GM12874 (cell line): ENCODE measurements around the gene RC3H1.

ENCODE experiments used
- TF ChIP-seq, protein P1 (sequence below): IDR thresholded peaks from 2 replicates; pipeline ENCODE4 v1.5.1; 2011; ENCODE audit warnings: low read depth, mild to moderate bottlenecking, control low read depth, low read length, moderate library complexity; ENCODE audit not compliant: insufficient read depth

The RC3H1 gene, protein sequence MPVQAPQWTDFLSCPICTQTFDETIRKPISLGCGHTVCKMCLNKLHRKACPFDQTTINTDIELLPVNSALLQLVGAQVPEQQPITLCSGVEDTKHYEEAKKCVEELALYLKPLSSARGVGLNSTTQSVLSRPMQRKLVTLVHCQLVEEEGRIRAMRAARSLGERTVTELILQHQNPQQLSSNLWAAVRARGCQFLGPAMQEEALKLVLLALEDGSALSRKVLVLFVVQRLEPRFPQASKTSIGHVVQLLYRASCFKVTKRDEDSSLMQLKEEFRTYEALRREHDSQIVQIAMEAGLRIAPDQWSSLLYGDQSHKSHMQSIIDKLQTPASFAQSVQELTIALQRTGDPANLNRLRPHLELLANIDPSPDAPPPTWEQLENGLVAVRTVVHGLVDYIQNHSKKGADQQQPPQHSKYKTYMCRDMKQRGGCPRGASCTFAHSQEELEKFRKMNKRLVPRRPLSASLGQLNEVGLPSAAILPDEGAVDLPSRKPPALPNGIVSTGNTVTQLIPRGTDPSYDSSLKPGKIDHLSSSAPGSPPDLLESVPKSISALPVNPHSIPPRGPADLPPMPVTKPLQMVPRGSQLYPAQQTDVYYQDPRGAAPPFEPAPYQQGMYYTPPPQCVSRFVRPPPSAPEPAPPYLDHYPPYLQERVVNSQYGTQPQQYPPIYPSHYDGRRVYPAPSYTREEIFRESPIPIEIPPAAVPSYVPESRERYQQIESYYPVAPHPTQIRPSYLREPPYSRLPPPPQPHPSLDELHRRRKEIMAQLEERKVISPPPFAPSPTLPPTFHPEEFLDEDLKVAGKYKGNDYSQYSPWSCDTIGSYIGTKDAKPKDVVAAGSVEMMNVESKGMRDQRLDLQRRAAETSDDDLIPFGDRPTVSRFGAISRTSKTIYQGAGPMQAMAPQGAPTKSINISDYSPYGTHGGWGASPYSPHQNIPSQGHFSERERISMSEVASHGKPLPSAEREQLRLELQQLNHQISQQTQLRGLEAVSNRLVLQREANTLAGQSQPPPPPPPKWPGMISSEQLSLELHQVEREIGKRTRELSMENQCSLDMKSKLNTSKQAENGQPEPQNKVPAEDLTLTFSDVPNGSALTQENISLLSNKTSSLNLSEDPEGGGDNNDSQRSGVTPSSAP

DNA sequence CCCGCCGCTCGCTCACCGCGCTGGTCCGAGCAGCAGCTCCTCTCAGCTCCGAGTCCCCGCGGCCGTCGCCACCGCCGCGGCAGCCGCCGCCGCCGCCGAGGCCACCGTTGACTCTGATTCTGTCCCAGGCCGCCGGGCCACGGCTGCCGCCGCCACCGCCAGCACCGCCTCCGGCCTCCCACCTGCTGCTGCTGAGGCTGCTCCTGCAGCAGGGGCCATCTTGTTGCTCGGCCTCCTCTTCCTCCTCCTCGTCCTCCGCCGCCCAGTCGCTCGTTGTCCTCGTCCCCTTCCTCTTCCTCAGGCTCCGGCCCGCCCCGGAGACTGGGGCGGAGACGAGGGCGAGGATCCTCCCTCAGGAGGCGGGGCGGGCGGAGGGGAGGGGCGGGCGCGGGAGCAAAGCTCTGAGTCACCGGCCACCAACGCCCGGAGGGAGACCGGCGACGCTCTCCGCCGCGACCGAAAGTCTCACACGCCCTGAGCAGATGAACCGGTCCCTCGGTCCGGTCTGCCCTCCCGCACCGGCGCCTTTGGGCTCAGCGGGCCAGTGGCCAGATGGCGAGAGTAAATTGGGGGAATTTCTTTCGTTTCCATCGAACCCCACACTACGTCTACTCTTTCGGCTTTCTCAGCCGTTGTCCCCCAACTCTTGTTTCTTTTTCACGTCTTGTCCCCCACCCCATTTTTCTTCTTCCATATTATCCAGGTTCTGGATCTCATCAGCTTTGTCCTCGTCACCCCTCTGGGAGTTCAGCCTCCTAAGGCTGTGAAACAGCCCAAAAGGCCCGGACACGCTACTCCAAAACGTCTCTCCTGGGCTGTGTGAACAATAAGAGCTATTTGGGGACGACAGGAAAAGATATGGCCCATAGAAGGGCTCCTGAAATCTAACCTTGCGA is at the start of gene RC3H1:
TSS of gene RC3H1 (minus strand) at position 278 of the 896 bp plus-strand sequence. CDS start 29,372 bp downstream, outside the sequence.
- TF ChIP-seq, protein P1, sequence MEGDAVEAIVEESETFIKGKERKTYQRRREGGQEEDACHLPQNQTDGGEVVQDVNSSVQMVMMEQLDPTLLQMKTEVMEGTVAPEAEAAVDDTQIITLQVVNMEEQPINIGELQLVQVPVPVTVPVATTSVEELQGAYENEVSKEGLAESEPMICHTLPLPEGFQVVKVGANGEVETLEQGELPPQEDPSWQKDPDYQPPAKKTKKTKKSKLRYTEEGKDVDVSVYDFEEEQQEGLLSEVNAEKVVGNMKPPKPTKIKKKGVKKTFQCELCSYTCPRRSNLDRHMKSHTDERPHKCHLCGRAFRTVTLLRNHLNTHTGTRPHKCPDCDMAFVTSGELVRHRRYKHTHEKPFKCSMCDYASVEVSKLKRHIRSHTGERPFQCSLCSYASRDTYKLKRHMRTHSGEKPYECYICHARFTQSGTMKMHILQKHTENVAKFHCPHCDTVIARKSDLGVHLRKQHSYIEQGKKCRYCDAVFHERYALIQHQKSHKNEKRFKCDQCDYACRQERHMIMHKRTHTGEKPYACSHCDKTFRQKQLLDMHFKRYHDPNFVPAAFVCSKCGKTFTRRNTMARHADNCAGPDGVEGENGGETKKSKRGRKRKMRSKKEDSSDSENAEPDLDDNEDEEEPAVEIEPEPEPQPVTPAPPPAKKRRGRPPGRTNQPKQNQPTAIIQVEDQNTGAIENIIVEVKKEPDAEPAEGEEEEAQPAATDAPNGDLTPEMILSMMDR: no peak

DNA sequence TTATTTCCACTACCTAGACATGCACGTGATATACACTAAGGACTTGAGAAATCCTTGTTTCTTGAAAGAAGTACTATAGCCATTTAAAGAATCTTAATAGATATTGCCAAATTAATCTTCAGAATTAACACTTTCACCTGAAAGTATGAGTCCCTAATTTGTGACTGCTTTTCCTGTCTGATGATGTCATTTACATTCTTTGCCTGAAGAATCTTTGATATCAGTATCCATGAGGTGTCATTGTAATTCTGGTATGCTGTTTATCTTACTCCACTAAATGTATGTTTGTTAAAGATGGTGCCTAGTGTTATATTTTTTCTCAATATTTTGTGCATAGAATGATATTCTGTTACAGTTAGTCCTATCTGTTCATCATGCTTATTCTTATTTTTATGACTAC is 48.5 kb upstream of the RC3H1 start:
- TF ChIP-seq, protein P1: no peak

DNA sequence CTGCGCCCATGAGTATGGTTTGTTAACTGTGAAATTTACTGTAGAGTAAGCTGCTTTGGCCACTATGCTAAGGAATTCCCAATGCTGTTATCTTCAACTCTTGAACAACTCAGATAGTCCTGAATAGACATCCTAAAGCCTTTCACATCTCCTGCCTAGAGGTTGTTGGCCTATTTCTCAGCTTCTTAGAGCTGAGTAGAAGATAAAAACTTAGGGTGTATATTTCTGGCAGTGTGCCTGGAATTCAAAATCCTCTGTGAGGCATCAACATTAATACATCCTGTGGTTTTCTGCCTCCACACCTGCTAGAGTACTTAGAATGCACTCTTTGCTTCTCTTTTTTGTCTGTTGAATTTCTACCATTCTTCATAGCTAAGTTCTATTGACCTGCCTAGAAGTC is 45.8 kb upstream of the RC3H1 start:
- TF ChIP-seq, protein P1: no peak

DNA sequence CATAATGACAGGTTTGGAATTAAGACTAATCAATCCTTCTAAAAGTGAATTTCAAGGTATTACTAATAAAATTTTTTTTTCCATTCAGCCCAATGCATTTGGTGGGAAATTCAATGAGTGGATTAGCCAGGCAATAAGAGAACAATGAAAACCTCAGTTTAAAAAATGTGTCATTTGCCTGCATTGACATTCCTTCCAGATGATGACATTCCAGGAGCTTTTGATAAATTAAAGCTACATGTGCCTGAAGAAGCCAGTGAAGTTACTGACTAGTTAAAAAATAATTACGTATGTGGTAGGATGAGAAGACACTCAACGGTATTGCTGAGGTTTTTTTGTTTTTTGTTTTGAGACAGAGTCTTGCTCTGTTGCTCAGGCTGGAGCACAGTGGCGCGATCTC is 37.9 kb upstream of the RC3H1 start:
- TF ChIP-seq, protein P1: no peak

DNA sequence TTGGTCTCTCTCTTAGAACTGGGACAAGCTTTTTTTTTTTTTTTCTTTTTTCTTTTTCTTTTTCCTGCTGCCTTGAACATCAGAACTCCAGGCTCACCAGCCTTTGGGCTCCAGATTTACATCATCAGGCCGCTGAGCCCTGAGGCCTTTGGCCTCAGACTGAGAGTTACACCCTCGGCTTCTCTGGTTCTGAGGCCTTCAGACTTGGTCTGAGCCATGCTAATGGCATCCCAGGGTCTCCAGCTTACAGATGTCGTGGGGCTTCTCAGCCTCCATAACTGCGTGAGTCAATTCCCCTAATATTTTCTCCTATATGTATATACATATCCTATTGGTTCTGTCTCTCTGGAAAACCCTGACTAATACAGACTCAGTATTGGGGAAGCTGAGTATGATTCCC is 36.5 kb upstream of the RC3H1 start:
- TF ChIP-seq, protein P1: no peak

DNA sequence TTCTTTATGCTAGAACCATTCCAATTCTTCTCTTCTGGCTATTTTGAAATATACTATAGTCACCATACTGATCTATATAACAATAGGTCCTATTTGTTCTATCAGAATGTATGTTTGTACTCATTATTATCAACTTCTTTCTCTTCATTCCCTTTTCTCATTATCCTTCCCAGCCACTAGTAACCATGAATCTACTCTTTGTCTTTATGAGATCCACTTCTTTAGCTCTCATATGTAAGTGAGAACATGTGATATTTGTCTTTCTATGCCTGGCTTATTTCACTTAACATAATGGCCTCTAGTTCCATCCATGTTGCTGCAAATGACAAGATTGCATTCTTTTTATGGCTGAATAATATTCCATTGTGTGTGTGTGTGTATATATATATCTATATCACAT is 31.7 kb upstream of the RC3H1 start:
- TF ChIP-seq, protein P1: no peak
